Neural progenitor cell (in vitro differentiated cells): ENCODE measurements around the gene FAM180A.

ENCODE experiments used
- CTCF ChIP-seq: fragments of 200-600 bp; sonication (generic); IDR thresholded peaks from 2 replicates; pipeline ENCODE4 v1.5.1; 2017; ENCODE audit warnings: antibody characterized with exemption, mild to moderate bottlenecking
- EZH2 ChIP-seq: fragments of 200-600 bp; sonication (generic); IDR thresholded peaks from 2 replicates; pipeline ENCODE4 v1.6.1; 2017; ENCODE audit warnings: antibody characterized with exemption, mild to moderate bottlenecking, moderate library complexity
- EZH2phosphoT487 ChIP-seq: fragments of 200-600 bp; sonication (generic); IDR thresholded peaks from 2 replicates; pipeline ENCODE4 v1.6.1; 2017; ENCODE audit warnings: antibody characterized with exemption

DNA sequence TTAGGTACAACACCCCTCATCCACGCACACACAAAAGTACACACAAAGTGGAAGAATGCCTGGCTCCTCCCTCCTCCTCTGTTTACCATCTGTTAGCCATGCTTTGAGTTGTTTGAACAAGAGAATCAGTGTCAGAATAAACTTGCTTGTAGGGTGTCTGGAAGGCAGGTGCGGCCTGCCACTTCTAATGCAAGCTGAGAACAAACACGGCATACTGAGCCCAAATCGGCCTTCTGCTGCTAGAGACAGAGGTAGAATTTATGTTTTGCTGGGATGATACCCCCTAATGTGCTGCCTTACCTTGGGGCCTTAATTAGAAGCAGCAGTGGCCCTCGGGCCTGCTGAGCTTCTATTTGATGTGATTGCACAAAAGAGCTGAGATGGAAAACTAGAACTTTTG lies 24.9 kb upstream of the FAM180A start:
- no peak for TF ChIP-seq CTCF
- TF ChIP-seq EZH2phosphoT487, result no peak
- TF ChIP-seq EZH2, result no peak
